Measurements from ENCODE around the gene B4GALT4.

B4GALT4 gene

DNA sequence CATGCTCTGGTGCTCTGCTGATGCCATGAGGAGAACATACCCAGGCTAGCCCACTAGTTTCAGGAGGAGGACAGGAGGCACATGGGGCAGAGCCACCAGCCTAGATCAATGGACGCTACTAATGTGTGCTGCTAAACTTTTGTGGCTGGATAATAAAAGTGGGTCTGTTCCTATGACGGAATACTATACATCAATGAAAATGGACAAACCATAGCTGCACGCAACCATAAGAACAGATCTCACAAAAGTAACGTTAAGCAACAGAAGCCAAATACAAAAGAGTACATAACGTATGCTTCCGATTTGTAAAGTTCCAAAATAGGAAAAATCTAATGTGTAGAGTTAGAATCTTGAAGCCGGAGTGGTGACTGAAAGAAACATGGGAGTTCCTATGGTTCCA, 11.5 kb downstream of the B4GALT4 start:
- no peak for TF ChIP-seq SIN3A (IDR thresholded peaks at IDR 0.05; ENCODE audit: borderline replicate concordance, insufficient read depth, low read length)
- TF ChIP-seq FOXP2 (optimal IDR thresholded peaks at IDR 0.05; ENCODE audit: borderline replicate concordance, extremely low read depth, extremely low read length, insufficient read depth): no peak
- TF ChIP-seq REST (IDR thresholded peaks at IDR 0.05; ENCODE audit: insufficient read depth in 1 of 2, low read depth in 2 of 2, low read length in 2 of 2): no peak
- TF ChIP-seq TAF1 (IDR thresholded peaks at IDR 0.05; ENCODE audit: borderline replicate concordance, insufficient read depth, low read length): no peak
- no peak for TF ChIP-seq POLR2AphosphoS5 (IDR thresholded peaks at IDR 0.05; ENCODE audit: low read depth, low read length)

DNA sequence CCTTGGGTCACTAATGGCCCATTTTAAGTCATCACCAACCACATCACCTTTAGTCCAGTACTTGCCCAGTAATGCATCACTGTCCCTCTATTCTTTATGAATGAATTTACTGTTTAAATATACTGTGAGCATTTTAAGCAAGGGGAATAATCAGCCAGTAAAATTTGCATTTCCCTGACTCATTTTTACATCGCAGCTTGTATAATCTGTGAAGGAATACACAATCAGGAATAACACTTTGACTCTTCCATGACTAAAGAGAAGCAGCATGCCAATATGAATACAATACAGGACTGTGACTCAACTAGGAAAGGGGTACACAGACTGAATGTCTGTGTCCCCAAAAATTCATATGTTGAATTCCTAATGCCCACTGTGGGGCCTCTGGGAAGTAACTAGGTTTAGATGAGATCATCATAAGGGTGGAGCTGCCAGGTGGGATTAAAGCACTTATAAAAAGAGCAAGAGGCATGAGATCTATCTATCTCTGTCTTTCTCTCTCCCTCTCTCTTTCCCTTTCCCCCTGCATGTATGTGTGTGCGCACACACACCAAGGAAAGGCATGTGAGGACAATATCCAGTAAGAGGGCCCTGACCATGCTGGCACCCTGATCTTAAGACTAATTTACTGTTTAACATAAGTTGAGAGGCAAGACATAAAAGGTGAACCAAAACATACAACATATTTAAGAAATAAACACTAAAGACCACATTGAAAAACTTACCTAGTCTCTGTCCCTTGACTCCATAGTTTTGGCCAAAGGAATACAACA, 12.1 kb downstream of the B4GALT4 start:
- TF ChIP-seq REST (IDR thresholded peaks at IDR 0.05; ENCODE audit: insufficient read depth in 1 of 2, low read depth in 2 of 2, low read length in 2 of 2) (no peak), SIN3A (IDR thresholded peaks at IDR 0.05; ENCODE audit: borderline replicate concordance, insufficient read depth, low read length) (no peak), TAF1 (IDR thresholded peaks at IDR 0.05; ENCODE audit: borderline replicate concordance, insufficient read depth, low read length) (no peak), FOXP2 (optimal IDR thresholded peaks at IDR 0.05; ENCODE audit: borderline replicate concordance, extremely low read depth, extremely low read length, insufficient read depth) (no peak), POLR2AphosphoS5 (IDR thresholded peaks at IDR 0.05; ENCODE audit: low read depth, low read length) (no peak)

DNA sequence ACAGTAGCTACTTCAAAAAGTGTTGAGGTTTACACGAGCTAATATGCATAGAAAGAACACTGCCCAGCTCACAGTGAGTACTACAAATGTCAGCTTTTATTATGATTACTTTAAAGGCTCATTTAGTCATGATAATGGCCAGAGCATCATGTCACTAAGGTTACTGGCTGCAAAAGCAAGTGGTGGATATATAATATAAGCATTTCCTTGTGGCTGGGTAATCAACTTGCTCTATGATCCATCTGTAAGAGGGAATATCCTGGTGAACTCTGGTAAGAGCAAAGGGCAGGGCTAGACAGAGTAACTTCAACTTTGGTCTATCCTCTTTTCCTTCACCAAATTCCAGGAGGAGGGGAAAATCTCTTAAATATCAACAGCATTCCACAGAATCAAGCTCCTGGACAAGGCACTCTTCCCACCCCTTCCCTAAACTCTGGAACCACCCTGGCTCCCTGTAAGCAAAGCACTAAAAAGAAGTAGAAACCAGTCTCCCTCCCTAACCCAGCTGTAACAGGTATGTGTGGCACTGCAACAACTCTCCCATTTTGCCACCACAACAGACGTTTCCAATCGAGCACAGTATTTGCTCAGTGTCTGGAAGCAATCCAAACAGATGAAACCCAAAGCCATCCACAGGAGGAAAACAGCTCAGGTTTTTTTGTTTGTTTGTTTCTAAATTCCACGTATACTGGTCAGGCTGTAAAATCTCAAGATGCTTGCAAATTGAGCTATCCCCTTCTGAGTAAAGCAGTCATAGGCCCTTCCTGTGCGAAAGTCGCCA, 13.4 kb downstream of the B4GALT4 start:
- TF ChIP-seq POLR2AphosphoS5 (IDR thresholded peaks at IDR 0.05; ENCODE audit: low read depth, low read length) (no peak), SIN3A (IDR thresholded peaks at IDR 0.05; ENCODE audit: borderline replicate concordance, insufficient read depth, low read length) (no peak), FOXP2 (optimal IDR thresholded peaks at IDR 0.05; ENCODE audit: borderline replicate concordance, extremely low read depth, extremely low read length, insufficient read depth) (no peak), REST (IDR thresholded peaks at IDR 0.05; ENCODE audit: insufficient read depth in 1 of 2, low read depth in 2 of 2, low read length in 2 of 2) (no peak), TAF1 (IDR thresholded peaks at IDR 0.05; ENCODE audit: borderline replicate concordance, insufficient read depth, low read length) (no peak)

- TF ChIP-seq SIN3A (IDR thresholded peaks at IDR 0.05; ENCODE audit: borderline replicate concordance, insufficient read depth, low read length) (no peak), REST (IDR thresholded peaks at IDR 0.05; ENCODE audit: insufficient read depth in 1 of 2, low read depth in 2 of 2, low read length in 2 of 2) (no peak), FOXP2 (optimal IDR thresholded peaks at IDR 0.05; ENCODE audit: borderline replicate concordance, extremely low read depth, extremely low read length, insufficient read depth) (no peak), TAF1 (IDR thresholded peaks at IDR 0.05; ENCODE audit: borderline replicate concordance, insufficient read depth, low read length) (no peak), POLR2AphosphoS5 (IDR thresholded peaks at IDR 0.05; ENCODE audit: low read depth, low read length) (no peak)
These were observed 15.6 kb downstream of the B4GALT4 start for GRCh38 chr3:119225121-119225520.

Data from PFSK-1 (cell line).